HG03066 (cell line): ENCODE results near the gene KCNJ16.

Source experiments
- ATAC-seq: cut with Tn5 transposase; IDR thresholded peaks from one replicate; pipeline ENCODE4 v1.9.1; 2021; ENCODE audit warnings: low read depth; ENCODE audit not compliant: unreplicated experiment

KCNJ16 gene

GRCh38 chr17:70168044-70168976, 93.3 kb downstream of the KCNJ16 start:
- no peak for ATAC-seq

- peak; percentile 88 for ATAC-seq
Observed at GRCh38 chr17:70168977-70169708, 94.1 kb downstream of the KCNJ16 start, which contains the start of gene KCNJ2. TSS of gene KCNJ2 (plus strand) at chr17:70169532. CDS start at chr17:70175040, 5,508 bp downstream.

- no peak for ATAC-seq
Observed at GRCh38 chr17:70169709-70170597, 94.9 kb downstream of the KCNJ16 start.

- no peak for ATAC-seq
Observed at GRCh38 chr17:70171159-70171558, 96.1 kb downstream of the KCNJ16 start.

- no peak for ATAC-seq
Observed at GRCh38 chr17:70172449-70172848, 97.4 kb downstream of the KCNJ16 start.

GRCh38 chr17:70172923-70173322, 97.9 kb downstream of the KCNJ16 start:
- ATAC-seq: no peak

- ATAC-seq: no peak
Observed at GRCh38 chr17:70173681-70174080, 98.7 kb downstream of the KCNJ16 start.

GRCh38 chr17:70181376-70181775, 106.4 kb downstream of the KCNJ16 start:
- ATAC-seq: no peak

- ATAC-seq: no peak
Observed at GRCh38 chr17:70181866-70182265, 106.8 kb downstream of the KCNJ16 start.

GRCh38 chr17:70183508-70183907, 108.5 kb downstream of the KCNJ16 start:
- ATAC-seq: no peak

GRCh38 chr17:70184207-70184606, 109.2 kb downstream of the KCNJ16 start:
- ATAC-seq: no peak

GRCh38 chr17:70184770-70185169, 109.7 kb downstream of the KCNJ16 start:
- no peak for ATAC-seq
